Frontal cortex (tissue), 4 donors: Measurements from ENCODE around the gene NUP160. TPM values are rescaled to one million over a fixed set of nuclear protein-coding genes. Genes with fewer than 3 reads are reported as not detected.
"Not testable (repeated sequence)": the region's sequence is repeated elsewhere in the genome, so short reads cannot be mapped to it uniquely, and the experiment has no call there.

Source experiments
- DNase-seq, 2 donors: peaks; one replicate each; pipeline ENCODE4 v3.0.0; 2012; ENCODE audit warnings: low spot score in 2 of 2
- FAIRE-seq: peaks from 2 replicates; lab custom pipeline; 2012; peaks lifted over from hg19 to GRCh38; lab: Jason Lieb, UNC
- small RNA-seq: library from RNA; depleted of rRNA; stranded (forward); fragments of <200 nt; gene quantifications from one replicate; pipeline ENCODE3, GENCODE V24; 2014
- total RNA-seq: library from RNA; depleted of rRNA; stranded (reverse); fragments of >200 nt; gene quantifications from one replicate; pipeline ENCODE4 v1.2.3, GENCODE V29; 2014
- donor health status: control.
- donor health status: control.
- donor health status: control.

The NUP160 gene
- total RNA-seq, 1 donor from 2014 or later: 57.5 TPM

GRCh38 chr11:47742494-47742893 is 105.7 kb downstream of the NUP160 start:
- not testable (repeated sequence) for FAIRE-seq, DNase-seq

- not testable (repeated sequence) for DNase-seq, FAIRE-seq
Measured at GRCh38 chr11:47737817-47738216, 110.3 kb downstream of the NUP160 start.

GRCh38 chr11:47732271-47732670 is 115.9 kb downstream of the NUP160 start:
- DNase-seq (no peak), FAIRE-seq (no peak)

GRCh38 chr11:47731475-47731874 is 116.7 kb downstream of the NUP160 start:
- DNase-seq: no peak
- no peak for FAIRE-seq

Small RNA genes within 50 kb of the gene (small RNA-seq; reads per million reads assigned to genes)
- gene AC021443.1 (not detected), gene RF00019 (not detected), gene RNA5SP340 (not detected)

Other genes starting within 250 kb of the NUP160 start
- 95.4 TPM for gene MTCH2, start 205.8 kb downstream of the NUP160 start, total RNA-seq
- gene AGBL2, start 133.0 kb downstream of the NUP160 start, total RNA-seq: 0.41 TPM
- gene FNBP4, start 81.0 kb downstream of the NUP160 start, total RNA-seq: 79.5 TPM
- 17.1 TPM for gene PTPRJ, start 132.2 kb upstream of the NUP160 start, total RNA-seq